NK-92 (cell line): ENCODE measurements around the gene CCDC184.
"Not testable (repeated sequence)": the region's sequence is repeated elsewhere in the genome, so short reads cannot be mapped to it uniquely, and the experiment has no call there.

Source experiments
- DNase-seq: peaks from one replicate; lab custom pipeline; 2025; ENCODE audit not compliant: unreplicated experiment; lab: John Stamatoyannopoulos, UW

Gene CCDC184

DNA sequence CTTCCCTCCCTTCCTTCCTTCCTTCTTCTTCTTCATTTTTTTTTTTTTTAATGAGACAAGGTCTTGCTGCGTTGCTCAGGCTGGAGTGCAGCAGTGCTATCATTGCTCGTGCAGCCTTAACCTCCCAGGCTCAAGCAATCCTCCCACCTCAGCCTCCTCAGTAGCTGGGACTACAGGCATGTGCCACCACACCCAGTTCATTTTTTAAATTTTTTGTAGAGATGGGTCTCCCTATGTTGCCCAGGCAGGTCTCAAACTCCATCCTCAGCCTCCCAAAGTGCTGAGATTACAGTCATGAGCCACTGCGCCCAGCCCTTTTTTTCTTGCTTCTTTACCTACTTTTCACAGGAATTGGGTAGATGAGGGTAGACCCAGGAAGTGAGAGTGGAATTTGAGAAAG is 18.1 kb downstream of the CCDC184 start:
- DNase-seq: no peak

GRCh38 chr12:48202766-48203165 is 19.3 kb downstream of the CCDC184 start:
- DNase-seq: no peak

DNA sequence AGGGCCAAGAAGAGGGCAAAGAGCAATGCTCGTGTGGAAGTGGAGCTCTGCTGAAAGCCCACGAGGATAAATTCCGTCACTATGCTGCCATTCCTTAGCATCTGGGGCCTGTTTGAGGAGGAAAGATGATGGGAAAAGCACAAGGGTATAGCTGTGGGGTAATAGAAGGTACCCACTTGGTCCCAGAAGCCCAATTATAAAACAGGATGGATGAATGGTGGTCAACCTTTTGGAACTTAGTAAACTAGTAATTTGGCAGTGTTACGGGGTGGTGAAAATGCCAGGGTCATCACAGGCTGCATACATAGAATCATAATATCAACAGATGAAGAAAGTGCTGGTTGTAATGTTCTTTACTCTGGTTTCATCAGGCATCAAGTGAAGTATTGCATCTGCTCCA is 19.7 kb downstream of the CCDC184 start, which contains the start of gene OR10AD1:
Gene OR10AD1, minus strand, starts transcription at position 101 of the 400 bp plus-strand sequence. Its CDS starts 0 bp downstream, at position 101.
- DNase-seq: no peak

DNA sequence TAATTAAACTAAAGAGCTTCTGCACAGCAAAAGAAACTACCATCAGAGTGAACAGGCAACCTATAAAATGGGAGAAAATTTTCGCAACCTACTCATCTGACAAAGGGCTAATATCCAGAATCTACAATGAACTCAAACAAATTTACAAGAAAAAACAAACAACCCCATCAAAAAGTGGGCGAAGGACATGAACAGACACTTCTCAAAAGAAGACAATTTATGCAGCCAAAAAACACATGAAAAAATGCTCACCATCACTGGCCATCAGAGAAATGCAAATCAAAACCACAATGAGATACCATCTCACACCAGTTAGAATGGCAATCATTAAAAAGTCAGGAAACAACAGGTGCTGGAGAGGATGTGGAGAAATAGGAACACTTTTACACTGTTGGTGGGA is 26.1 kb downstream of the CCDC184 start:
- DNase-seq: not testable (repeated sequence)

- no peak for DNase-seq
These were observed 33.3 kb downstream of the CCDC184 start for GRCh38 chr12:48216785-48217184.

GRCh38 chr12:48219631-48220030 is 36.2 kb downstream of the CCDC184 start:
- DNase-seq: no peak

DNA sequence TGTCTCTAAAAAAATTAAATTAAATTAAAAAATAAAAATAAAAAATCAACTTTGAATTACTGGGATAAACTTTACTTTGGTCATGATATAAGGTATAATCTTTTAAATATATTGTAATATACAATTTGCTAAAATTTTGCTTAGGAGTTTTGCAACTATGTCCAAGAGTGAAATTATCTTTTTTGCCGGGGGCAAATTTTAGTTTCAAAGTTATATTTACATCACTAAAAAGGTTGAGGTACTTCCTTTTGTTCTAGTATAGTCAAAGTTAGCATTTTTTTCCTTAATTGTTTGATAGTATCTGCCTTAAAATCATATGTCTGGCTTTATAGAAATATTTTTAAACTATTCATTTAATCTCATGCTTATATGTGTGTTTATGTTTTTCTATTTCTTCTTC is 37.3 kb downstream of the CCDC184 start:
- DNase-seq: no peak

GRCh38 chr12:48221645-48222044 is 38.2 kb downstream of the CCDC184 start:
- DNase-seq: no peak

GRCh38 chr12:48224533-48224932 is 41.1 kb downstream of the CCDC184 start:
- not testable (repeated sequence) for DNase-seq

GRCh38 chr12:48231169-48231958 is 47.9 kb downstream of the CCDC184 start:
- DNase-seq: not testable (repeated sequence)
